Left ventricle myocardium superior (tissue), 1 donor: Measurements from ENCODE around the gene BOC. TPM values are rescaled to one million over a fixed set of nuclear protein-coding genes. Genes with fewer than 3 reads are reported as not detected.
"Not testable (repeated sequence)": the region's sequence is repeated elsewhere in the genome, so short reads cannot be mapped to it uniquely, and the experiment has no call there.

ENCODE experiments used
- ATAC-seq: fragments of 200-7000 bp; cut with Tn5 transposase; one replicate; pipeline ENCODE4 v1.9.1; 2020; ENCODE audit warnings: mild to moderate bottlenecking, moderate library complexity
- DNase-seq: peaks from one replicate; pipeline ENCODE4 v3.0.0-alpha.2; 2020
- intact Hi-C: fragments of 100-400 bp; cut with micrococcal nuclease; formaldehyde crosslinking; loops from one replicate; pipeline ENCODE4 v1.11.0; 2022
- long read RNA-seq: library from polyadenylated mRNA; unstranded; transcript quantifications from one replicate; pipeline ENCODE4 v2.0.0, GENCODE V29; 2021
- total RNA-seq: library from RNA; stranded (reverse); fragmentation: NEBNext Ultra II Directional; extraction: Animal tissue kit (Norgen Biotek cat#: 25700); gene quantifications from one replicate; pipeline ENCODE4 v1.2.1, GENCODE V29; 2021
- donor health status: DM: no; HTN: yes; CAD: no; lungs with severe emphysema.

The BOC gene, protein sequence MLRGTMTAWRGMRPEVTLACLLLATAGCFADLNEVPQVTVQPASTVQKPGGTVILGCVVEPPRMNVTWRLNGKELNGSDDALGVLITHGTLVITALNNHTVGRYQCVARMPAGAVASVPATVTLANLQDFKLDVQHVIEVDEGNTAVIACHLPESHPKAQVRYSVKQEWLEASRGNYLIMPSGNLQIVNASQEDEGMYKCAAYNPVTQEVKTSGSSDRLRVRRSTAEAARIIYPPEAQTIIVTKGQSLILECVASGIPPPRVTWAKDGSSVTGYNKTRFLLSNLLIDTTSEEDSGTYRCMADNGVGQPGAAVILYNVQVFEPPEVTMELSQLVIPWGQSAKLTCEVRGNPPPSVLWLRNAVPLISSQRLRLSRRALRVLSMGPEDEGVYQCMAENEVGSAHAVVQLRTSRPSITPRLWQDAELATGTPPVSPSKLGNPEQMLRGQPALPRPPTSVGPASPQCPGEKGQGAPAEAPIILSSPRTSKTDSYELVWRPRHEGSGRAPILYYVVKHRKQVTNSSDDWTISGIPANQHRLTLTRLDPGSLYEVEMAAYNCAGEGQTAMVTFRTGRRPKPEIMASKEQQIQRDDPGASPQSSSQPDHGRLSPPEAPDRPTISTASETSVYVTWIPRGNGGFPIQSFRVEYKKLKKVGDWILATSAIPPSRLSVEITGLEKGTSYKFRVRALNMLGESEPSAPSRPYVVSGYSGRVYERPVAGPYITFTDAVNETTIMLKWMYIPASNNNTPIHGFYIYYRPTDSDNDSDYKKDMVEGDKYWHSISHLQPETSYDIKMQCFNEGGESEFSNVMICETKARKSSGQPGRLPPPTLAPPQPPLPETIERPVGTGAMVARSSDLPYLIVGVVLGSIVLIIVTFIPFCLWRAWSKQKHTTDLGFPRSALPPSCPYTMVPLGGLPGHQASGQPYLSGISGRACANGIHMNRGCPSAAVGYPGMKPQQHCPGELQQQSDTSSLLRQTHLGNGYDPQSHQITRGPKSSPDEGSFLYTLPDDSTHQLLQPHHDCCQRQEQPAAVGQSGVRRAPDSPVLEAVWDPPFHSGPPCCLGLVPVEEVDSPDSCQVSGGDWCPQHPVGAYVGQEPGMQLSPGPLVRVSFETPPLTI
- 5.5 TPM for total RNA-seq
- long read RNA-seq, partial matches to known transcripts: 3 of 6 reads
- long read RNA-seq, other reads (novel, unspliced or antisense): 3 of 6 reads

GRCh38 chr3:113211330-113212149, at the start of gene BOC:
Gene BOC, plus strand, starts transcription at chr3:113211557. Its CDS starts 38,246 bp downstream, at chr3:113249803.
- ATAC-seq (peak; percentile 91), DNase-seq (peak; percentile 55)
- intact Hi-C loops: no loop called here

DNA sequence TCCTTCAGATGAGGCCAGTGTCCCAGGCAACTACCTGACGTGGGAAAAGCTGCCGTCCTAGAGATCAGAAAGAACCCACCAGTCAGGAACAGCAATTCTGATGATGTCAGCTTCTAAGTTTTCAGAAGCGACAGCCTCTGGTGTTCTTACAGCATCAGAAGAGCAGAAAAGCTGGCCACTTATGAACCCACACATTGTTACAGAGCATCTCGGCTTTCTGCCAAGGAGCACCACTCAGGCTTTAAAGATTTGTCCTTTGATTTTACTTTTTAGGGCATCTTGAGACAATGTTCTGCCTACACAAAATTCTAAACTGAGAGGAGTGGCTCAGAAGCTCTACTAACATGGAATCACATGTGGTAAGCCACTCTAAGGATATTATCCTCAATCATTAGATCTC, 49.7 kb upstream of the BOC start:
- no peak for DNase-seq
- no peak for ATAC-seq
- intact Hi-C loops: no loop called here

- intact Hi-C loops: no loop called here
- DNase-seq: no peak
- ATAC-seq: no peak
Measured at GRCh38 chr3:113163152-113163551, 48.2 kb upstream of the BOC start.

DNA sequence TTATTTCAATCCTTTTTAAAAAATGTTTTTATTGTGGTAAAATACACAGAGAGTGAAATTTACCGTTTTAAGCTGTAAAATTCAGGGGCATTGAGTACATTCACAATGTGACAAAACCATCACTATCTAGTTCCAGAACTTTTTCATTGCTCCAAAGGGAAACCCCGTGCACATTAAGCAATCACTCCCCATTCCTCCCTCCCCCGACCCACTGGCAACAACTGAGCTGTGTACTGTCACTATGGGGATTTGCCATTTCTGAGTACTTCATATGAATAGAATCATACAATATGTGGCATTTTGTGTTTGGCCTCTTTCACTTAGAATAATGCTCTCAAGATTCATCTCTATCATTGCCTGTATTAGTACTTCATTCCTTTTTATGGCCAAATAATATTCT, 45.5 kb upstream of the BOC start:
- peak; percentile 58 for ATAC-seq
- intact Hi-C loops: no loop called here
- no peak for DNase-seq

- ATAC-seq (peak; percentile 19), DNase-seq (no peak)
- intact Hi-C loops: no loop called here
Measured at GRCh38 chr3:113166357-113166718, 45.0 kb upstream of the BOC start.

DNA sequence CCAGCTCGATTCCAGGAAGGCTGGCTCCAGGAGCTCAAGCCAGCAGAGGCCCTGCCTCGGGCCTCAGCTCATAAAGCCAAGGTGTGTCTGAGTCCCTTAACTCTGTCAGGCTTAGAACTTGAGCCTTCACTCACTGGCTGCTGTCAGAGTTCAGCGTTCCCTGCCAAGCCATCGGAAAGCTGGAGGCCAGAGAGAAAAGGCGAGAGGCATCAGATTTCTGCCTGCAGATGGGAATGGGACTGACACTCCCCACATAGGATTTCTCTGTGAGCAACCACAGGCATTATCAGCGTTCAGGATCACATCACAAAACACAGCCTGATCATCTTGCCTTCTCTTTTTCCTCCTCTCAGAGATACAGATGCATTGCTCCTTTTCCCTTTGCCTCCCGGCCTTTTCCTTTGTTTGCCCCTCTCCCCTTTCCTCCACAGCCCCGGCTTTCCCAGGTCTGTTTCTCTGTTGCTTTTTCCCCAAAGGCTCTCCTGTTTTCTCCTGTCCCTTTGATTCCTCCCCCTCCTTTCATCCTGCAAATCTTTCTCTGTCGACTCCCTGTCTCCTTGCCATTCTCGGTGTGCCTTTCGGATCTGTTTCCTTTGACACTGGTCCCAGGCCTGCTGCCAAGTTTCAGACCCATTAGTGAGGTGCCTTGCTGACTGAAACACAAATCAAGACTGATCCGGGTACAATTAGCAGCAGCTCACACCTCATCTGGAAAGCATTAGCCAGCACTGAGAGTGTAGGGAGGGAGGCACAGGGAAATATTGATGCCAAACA, 44.5 kb upstream of the BOC start:
- DNase-seq (peak; percentile 49), ATAC-seq (peak; percentile 89)
- intact Hi-C loops: no loop called here

GRCh38 chr3:113167825-113168801, 43.2 kb upstream of the BOC start:
- intact Hi-C loops: no loop called here
- ATAC-seq (no peak), DNase-seq (no peak)

GRCh38 chr3:113169891-113170452, 41.4 kb upstream of the BOC start:
- DNase-seq: no peak
- no peak for ATAC-seq
- intact Hi-C loops: no loop called here

GRCh38 chr3:113170771-113171170, 40.6 kb upstream of the BOC start:
- intact Hi-C loops: no loop called here
- ATAC-seq (no peak), DNase-seq (no peak)

DNA sequence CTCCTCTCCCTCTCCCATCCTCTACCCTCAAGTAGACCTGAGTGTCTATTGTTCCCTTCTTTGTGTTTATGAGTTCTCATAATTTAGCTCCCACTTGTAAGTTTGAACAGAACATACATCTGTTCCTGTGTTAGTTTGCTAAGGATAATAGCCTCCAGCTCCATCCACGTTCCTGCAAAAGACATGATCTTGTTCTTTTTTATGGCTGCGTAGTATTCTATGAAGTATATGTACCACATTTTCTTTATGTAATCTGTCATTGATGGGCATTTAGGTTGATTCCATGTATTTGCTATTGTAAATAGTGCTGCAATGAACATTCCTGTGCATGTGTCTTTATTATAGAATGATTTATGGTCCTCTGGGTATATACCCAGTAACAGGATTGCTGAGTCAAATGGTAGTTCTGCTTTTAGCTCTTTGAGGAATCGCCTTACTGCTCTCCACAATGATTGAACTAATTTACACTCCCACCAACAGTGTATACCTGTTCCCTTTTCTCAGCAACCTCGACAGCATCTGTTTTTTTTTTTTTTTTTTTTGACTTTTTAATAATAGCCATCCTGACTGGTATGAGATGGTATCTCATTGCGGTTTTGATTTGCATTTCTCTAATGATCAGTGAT, 39.6 kb upstream of the BOC start:
- ATAC-seq, intact Hi-C loops: not testable (repeated sequence)

GRCh38 chr3:113173102-113173501, 38.3 kb upstream of the BOC start:
- intact Hi-C loops: no loop called here
- ATAC-seq (no peak), DNase-seq (no peak)

More for the DNA sequence above, 39.6 kb upstream of the BOC start:
- DNase-seq: not testable (repeated sequence)

DNA sequence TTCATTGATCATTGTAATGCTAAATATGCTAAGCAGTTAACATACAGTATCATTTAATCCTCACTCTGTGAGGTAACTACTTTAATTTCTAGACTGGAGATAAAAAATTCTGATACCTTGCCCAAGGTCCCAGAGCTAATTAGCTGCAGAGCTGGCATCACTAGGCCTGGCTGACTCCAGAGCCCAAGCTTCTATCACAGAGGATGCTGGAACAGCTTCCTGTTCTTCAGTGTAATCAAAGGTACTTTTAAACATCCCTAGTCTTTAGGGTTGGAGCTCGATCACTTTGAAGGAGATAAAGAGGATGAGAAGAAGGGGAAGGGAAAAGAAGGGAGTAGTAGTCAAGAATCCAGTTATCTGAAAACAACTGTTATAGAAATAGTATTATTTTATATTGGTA, 37.1 kb upstream of the BOC start:
- intact Hi-C loops: no loop called here
- ATAC-seq (no peak), DNase-seq (no peak)

DNA sequence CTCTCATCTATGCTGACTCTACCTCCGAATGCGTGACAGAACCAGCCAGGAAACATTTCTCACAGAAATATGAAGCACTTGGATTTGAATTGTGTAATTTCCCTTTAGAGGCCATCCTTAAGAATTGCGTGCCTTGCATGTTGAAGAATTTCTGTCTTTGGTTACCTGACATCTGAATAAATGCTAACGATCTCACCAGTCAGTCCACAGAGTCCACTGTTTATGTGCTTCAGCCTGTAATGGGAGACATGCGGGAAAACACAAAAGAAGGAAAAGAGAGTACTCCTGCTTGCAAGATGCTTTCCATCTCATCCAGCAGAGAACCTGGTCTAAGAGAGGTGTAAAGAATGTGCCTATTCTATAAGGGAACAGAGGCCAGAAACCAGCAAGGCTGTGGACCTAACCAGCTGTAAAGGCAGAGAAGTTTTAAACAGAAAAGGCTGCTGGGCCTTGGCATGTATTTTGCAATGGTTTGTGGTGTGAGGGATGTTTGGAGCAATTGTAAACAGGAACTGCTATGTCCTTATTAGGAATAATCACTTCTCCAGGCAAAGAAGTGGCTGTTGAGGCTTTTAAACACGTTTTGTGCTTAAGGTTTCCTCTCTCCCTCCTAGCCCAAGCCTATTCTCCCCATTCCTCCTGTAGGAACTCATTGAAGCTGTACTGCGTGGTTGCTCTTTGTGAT, 36.4 kb upstream of the BOC start:
- no peak for ATAC-seq
- no peak for DNase-seq
- intact Hi-C loops: no loop called here

DNA sequence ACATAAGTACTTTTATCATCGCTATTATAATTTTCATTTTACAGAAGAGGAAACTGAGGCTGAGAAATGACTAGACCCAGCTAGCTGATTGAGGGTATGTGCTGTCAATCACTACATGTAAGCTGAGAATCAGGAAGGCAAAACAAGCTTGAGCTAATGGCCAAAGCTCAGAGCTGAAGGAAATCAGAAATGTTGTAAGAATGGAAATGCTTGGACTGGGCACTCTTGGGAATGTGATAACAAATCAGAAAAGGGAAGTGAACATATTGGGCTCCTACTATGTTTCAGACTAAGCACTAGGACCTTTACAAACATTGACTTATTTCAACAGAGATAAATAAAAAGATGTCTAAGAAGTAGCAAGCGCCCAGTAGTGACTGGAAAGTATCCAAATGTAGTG, 33.8 kb upstream of the BOC start:
- DNase-seq: no peak
- intact Hi-C loops: no loop called here
- ATAC-seq: no peak

DNA sequence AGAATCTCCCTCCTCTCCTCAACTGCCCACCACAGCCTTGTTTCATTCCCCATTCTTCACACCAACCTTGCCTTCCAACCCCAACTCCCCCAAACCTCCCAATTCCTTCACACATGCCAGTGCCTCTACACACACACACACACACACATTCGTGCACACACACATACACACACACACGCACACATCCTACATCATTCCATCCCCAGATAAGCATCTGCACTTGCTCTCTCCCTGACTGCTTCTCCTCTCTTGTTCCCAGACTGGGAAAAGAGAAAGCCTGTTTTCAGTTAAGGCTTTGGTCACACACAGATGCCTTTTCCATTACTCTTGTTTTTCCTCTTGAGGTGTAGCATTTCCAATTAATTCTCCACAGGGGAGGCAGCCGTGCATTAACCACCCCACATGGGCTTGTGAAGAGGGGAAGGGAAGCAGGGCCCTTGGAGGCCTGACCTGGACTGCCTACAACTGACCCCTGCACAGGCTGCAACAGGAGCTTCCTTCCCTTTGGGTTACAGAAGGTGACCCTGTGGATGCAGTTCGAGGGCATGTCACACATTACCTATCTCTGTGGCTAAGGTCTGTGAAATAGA, 32.0 kb upstream of the BOC start:
- DNase-seq: no peak
- intact Hi-C loops: no loop called here

More for the DNA sequence above, 32.0 kb upstream of the BOC start:
- ATAC-seq: no peak
